Activated CD8-positive, alpha-beta memory T cell treated with anti-CD3 and anti-CD28 coated beads for 1 hour (primary cell): ENCODE measurements around the gene IZUMO4.

Source experiments
- DNase-seq, 2 donors: peaks; one replicate each; pipeline ENCODE4 v3.0.0-alpha.2; 2020; ENCODE audit warnings: low read depth in 1 of 2; ENCODE audit errors: extremely low read depth in 1 of 2

Gene IZUMO4, protein sequence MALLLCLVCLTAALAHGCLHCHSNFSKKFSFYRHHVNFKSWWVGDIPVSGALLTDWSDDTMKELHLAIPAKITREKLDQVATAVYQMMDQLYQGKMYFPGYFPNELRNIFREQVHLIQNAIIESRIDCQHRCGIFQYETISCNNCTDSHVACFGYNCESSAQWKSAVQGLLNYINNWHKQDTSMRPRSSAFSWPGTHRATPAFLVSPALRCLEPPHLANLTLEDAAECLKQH

DNA sequence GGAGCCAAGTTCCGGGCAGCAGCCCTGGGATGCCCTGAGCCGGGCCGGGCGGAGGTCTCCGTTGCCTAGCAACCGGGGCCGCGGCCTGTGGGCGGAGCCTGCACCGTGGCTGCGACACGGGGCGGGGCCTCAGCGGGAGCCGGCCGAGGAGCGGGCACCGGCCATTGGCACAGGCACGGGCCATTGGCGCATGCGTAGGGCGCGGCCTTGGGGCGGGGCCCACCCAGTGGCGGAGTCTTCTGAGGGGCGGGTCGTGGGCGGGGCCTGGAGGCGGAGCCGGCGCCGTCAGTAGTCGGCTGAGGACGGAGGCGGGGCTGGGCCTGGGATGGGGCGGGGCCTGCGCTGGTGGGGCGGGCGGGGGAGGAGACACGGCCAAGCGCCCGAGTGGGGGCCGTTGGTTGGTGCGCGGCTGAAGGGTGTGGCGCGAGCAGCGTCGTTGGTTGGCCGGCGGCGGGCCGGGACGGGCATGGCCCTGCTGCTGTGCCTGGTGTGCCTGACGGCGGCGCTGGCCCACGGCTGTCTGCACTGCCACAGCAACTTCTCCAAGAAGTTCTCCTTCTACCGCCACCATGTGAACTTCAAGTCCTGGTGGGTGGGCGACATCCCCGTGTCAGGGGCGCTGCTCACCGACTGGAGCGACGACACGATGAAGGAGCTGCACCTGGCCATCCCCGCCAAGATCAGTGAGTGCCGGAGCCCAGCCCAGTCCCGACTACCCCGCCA is at the start of gene IZUMO4:
IZUMO4 (plus strand) TSS at position 436 of the 723 bp plus-strand sequence; CDS start at position 467, 31 bp downstream.
- DNase-seq = peak; percentile 99 to 100

DNA sequence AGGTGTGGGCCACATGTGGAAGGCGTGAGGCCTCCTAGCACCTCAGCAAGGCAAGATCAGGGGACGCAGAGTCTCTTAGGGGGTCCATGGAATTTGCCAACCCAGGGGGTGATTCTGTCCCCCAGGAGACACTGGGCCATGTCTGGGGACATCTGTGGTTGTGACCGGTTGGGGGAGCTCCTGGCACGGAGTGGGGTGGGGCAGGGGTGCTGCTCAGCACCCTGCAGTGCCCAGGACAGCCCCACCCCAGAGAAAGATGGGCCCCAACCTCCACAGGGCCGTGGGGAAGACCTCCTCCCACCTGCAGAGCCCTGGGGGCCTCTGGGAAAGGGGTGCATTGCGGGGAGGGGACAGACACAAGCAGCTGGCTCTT is 49.7 kb upstream of the IZUMO4 start:
- no peak for DNase-seq

DNA sequence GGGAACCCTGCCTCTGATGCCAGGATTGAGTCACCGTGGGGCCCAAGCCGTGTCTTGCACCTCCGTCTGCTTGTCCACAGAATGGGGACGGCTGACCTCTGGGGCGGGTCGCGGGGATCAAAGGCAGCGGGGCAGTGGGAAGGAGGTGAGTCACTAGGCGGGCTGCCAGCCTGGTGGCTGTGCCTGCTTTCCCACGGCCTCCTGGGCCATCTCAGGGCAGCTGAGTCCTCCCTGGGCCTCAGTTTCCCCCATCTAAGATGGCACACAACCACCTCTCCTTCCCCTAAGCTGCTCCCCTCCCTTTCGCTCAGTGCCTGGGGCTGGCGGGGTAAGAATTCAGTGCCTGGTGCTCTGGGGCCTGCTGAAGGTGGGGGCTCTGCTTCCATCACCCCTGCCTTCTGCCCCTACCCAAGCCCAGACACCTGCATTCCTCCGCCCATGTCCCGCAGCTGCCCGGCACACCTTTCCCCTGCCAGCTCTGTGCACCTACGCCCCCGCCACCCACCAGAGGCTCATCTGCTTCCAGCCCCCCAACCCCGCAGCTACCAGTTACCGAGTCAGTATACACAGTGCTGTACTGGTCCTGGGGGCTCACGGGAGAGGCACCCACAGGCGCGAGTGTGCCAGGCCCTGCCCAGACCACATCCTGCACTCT is 49.1 kb upstream of the IZUMO4 start:
- DNase-seq = no peak

DNA sequence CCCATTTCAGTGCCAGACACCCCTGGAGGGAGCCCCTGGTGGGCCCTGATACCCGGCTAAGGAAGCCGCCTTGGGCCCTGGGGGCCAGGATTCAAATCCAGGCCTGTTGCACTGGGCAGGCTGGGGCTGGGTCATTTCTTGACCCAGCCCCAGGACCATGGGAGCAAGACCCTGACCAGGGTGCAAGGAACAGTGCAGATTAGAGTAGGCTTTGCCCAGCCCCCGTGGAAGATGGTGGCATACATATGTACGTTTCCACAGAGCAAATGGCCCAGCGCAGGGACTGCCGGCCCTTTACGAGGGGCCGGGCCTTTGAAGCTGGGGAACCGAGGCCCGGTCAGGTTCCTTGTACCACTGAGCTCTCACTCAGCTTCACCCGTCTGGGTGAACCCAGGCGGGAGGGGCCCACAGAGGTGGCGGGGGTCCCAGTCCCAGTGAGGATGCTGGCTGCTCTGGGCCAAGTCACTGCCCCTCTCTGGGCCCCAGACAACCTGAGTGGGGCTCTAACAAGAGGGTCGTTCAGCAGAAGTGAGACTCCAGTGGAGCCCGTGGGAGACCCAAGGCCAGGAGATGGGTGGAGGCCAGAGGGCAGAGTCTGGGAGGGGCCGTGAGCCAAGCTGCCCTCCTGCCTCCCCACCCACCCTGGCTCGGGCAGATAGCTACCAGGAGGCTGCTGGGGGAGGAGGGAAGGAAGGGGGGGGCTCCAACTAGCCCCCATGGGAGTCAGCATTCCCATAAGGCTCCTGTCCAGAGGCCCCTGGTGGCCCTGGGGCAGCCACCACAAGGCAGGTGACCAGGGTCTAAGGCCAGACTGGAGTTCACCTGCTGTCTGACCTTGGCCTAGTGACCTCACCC is 48.4 kb upstream of the IZUMO4 start:
- no peak for DNase-seq

DNA sequence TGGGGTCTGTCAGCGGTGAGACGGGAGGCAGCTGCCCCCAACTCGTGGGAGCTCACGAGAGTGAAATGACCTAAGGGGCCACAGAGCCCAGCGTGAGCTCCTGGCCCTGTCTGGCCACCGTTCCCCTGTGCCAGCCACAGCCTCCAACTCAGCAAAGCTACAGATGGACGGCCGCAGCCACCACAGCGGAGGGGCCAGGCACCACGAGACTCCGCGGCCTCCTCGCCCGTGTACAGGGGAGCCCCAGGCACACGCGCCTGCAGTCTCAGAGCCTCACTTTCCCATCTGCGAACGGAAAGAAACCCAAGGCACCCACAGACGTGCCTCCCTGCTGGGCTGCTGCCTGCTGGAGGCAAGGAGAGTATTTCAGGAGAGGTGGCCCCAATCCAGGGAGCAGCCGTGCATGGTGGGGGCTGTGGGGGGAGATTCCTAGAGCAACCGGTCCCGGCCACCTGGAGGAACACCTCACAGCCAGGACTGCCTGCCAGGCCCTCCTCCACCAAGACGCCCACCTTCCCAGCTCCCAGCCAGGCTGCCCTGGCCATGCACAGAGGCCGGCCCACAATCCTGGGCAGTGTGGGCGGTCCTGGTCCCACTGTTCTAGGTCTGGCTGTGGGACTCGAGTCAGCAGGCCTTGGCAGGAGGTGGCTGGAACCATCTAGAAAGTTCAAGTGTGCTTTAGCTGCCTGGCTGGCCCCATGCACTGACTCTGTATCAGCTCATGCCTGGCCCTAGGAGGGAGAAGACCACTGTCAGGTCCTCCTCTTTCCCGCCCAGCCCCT is 47.6 kb upstream of the IZUMO4 start:
- no peak for DNase-seq

DNA sequence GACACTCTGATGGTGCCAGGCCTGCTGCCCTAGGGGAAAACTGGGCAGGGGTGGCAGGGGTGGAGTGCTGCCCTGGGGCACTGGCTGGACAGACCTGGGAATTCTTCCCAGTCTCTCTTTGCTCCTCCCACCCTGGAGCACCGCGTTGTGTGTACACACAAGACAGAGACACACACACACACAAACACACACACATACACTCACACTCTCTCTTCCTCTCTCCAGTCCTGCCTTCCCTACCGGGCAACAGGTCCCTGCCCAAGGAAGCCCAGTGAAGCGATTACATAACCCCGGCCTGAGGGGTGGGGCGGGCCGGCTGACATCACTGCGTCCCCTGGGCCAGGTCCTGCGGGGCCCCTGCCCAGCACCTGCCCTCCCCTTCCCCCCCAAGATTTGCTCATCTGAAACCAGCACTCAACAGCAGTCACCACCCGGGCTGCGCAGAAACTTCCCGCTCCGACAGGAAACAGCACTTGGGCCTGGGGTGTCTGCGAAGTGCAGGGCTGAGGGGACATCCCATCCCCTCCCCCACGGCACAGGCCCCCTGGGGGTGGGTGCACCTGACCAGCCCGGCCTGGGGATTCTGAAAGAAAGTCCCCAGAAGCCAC is 46.9 kb upstream of the IZUMO4 start:
- DNase-seq = no peak

DNA sequence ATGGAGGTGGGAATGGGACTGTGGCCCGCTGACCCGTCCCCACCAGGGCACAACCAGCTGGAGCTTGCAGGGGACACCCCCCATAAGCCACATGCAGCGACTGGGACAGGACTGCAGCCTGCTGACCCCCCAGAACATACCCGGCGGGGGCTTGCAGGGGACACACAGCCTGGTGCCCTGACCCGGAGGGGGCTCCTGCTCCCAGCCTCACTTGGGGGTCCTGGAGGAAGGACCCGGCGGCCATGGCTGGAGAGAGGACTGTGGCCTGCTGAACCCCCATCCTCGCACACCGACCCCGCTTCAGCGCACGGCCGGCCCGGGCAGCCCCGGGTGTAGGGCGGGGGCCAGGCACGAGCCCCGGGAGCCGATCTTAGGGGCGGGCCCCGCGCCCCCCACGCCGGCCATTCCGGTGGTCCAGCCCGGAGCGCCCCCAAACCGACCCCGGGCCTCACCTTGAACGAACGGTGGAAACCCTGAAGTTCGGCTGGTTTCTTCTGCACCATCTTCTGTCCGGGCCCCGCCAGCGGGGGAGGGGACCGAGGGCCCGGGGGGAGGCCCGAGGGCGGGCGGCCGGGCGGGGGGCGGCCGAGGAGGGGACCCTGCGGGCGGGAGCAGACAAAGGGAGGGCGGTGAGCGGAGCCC is 46.2 kb upstream of the IZUMO4 start:
- no peak for DNase-seq

DNA sequence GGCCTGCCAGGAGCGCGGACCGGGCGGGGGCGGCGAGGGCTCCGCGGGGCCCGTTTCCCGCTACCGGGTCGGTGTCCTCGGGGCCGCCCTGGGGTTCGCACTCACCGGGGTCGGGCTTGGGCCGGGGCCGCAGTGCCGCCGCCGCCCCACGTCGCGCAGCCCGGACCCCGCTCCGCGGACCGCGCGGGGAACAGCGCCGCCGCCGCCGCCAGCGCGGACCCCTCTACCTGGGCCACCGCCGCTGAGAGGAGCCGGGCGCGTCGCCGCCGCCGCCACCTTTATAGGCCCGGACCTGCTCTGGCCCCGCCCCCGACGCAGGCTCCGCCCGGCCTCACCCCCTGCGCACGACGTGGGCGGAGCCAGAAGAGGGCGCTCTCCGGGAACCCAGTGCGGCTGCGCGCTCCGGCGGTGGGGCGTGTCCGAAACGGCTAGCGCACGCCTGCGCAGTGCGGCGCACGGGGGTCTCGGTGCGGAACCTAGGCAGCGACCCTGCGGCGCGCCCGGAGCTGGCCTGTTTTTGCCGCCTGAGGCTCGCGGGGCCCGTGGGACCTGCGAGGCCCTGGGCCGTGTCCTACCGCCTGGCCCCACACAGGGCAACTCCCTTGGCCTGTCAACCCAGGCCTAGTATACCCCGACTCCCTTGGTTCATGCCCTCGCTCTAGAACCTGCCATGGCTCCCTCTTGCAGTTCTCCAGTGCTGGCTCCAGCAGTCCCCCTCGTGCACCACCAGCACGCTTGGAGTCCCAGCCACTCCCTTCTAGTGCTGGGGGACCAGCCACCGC is 45.5 kb upstream of the IZUMO4 start, which contains the start of gene MKNK2:
MKNK2 (minus strand) TSS at position 254 of the 782 bp plus-strand sequence. CDS start 393 bp downstream, outside the sequence.
- peak; percentile 87 to 98 for DNase-seq

DNA sequence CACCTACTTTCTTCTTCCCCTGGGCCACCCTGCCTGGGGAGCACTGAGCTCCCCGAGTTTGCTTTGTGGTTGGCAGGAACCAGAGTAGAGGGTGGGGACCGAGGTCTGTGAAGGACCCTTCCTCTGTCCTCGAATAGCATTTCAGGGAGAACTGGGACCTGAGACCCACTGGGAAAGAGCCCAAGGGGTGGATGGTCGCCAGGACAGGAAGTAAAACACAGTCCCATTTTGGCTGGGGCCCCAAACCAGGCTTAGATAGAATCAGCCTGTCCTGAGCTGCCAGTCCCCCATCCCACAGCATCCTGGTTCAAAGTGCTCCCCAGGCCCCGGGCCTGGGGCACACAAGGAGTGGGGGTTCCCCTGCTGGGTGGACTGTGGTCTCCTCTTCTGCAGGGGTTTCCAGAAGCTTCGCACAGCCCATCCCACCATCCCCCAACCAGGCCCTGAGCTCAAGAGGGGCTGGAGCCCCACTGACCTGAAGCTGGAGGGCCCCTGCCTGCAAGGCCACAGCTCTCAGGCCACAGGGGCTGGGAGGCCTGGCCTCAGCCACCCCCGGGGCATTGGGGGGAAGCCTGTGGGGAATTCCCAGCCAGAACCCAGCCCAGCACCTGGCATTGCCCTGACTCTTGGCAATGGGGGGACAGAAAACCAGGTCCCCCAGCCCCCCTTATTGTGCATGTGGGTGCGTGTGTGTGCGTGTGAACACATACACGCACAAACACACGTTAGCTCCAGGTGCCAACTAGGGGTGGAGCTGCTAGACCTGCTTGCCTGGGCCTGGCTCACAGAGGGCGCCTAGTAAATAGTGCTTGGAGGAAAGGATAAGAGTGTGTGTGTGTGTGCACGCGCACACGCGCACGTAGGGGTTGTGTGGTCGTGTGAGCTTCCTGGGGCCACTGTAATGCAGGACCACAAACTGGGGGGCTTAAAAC is 44.7 kb upstream of the IZUMO4 start:
- DNase-seq = no peak

DNA sequence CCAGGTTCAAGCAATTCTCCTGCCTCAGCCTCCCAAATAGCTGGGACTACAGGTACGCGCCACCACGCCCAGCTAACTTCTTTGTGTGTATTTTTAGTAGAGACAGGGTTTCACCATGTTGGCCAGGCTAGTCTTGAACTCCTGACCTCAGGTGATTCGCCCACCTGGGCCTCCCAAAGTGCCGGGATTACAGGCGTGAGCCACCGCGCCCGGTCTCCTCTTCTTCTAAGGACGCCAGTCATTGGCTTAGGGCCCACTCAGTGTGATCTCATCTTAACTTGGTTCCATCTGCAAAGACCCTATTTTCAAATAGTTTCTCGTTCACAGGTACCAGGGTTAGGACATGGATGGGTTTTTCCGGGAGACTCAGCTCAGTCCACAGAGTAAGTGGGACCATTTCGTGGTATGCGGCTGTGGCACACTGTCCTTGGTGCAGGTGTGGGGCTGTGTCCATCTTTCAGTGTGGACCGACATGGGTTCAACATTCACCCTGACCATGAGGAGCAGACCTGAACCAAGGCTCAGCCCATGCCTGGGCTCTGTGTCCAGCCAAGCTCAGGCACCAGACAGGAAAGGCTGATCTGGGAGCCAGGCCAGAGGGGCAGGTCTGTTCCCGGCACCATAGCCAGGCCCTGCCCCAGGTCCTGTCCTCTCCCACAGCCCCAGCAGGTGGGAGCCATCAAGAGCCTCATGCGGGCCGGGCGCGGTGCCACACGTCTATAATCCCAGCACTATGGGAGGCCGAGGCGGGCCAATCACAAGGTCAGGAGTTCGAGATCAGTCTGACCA is 42.9 kb upstream of the IZUMO4 start:
- no peak for DNase-seq

DNA sequence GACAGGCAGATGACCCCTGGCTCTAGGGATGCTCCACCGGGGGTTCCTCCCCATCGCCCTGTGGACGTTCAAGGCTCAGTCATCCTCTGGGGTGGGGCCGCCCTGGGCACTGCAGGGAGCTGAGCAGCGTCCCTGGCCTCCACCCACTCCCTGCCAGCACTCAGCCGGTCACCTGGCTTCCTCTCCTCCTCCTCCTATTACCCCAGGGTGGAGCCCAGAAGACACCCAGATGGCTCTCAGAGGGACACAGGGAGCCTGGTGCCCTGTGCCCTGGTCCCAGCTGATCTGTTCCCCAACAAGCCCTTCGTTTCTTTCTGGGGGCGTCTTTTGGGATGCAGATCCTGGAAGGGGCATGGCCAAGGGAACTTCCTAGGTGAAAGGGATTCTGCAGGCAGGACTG is 42.0 kb upstream of the IZUMO4 start:
- DNase-seq = no peak

DNA sequence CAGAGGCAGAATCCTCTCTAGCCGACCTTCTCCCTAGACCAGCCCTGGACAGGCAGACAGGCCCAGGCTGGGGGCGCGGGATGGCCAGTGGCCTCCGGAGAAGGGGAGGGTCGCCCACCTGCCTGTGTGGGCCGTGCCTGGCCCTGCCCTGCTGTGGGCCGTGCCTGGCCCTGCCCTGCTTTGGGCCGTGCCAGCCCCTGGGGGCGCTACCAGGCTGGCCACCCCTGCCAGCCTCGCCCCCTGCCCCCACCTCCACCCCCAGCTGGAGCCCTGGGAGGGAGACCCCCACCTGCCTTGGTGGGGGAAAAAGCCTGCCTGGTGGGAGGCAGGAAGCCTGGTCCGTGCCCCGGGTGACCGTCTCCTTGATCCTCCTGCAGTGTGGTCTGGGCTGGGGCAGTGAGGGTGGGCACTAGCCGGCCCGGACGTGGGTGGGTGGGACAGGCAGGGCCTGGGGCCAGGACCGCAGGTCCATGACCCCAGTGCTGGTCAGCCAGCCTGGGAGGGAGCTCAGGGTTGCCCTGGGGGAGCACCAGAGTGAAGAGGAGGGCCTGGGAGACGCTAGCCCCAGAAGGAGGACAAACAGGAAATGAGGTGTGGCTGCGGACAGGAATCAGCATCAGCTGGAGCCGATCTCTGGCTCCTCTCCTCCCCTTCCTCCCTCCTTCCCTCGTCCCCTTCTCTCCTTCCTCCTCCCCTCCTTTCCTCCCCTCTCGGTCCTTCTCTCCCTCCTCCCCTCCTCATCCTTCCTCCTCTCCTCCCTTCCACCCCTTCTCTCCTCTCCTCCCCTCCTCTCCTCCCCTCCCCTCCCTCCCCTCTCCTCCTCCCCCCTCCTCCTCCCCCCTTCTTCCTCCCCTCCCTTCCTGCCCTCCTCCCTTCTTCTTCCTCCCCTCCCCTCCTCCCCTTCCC is 40.5 kb upstream of the IZUMO4 start:
- no peak for DNase-seq

DNA sequence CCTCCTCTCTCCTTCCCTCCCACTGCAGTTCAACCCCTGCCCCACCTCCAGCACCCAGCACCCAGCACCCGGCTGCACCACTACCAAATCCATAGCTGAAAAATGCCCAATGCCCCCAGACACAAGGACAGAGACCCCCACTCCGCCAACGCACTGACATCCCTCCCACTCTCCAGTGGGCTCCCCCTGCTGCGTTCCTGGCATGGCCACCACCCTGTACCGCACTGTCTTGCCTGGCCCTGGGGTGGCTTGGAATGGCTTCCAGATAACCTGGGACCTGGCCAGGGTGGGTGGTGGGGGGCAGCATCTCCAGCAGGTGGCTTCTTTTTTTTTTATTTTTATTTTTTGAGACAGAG is 39.9 kb upstream of the IZUMO4 start:
- no peak for DNase-seq

DNA sequence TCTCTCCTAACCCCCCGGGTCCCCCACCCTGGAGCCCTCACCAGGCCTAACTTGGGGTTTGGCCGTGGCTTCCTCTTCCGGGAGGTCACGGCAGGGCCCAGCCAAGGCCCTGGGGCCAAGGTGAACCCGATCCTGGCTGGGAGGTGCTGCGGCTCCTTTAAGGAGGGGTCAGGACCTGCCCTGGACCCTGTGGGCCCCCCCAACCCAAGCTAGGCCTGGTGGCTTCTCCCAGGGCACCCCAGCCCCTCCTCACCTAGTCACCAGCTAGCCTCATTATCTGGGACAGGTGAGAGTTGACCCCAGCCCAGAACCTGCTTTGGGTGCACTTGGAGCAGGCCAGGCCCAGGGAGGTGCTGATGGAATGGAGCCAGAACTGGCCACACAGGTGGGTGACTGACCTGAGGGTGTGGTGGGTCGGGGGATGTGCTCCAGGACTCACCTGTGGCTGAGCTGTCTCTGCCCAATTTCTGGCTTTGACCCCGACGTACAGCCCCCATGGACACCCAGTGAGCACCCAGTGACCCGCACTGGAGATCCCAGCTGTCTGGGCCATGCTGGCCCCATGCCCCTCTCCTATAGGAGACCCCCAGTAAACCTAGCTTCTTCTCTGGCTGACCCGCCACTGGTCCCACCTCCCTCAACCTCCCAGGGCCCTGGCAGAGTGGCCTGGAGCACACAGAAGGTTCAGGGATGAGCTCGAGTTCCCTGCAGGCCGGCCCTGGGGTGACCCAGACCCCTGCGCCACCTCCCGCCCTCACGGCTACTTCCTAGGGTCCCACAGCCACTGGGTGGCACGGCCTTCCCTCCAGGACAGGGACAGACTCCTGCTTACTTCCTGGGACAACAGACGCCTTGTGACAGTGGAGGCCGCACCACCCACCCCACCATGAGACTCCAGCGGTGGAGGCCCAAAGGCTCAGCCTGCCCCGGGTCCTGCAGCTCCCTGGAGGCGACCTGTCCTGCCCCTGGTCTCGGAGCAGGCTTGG is 38.9 kb upstream of the IZUMO4 start:
- DNase-seq = no peak
